GM19025 (cell line): ENCODE results near the gene ADSS2.

Experiments
- ATAC-seq: cut with Tn5 transposase; IDR thresholded peaks from one replicate; pipeline ENCODE4 v1.9.1; 2021; ENCODE audit warnings: mild to moderate bottlenecking, low read depth, moderate library complexity; ENCODE audit not compliant: unreplicated experiment

ADSS2 gene

GRCh38 chr1:244447024-244447423 lies 4.7 kb downstream of the ADSS2 start:
- no peak for ATAC-seq

- ATAC-seq, result no peak
Measured at GRCh38 chr1:244445320-244446181, 6.2 kb downstream of the ADSS2 start.

- no peak for ATAC-seq
Measured at GRCh38 chr1:244444854-244445253, 6.9 kb downstream of the ADSS2 start.

- ATAC-seq, result no peak
Measured at GRCh38 chr1:244442850-244443249, 8.9 kb downstream of the ADSS2 start.

DNA sequence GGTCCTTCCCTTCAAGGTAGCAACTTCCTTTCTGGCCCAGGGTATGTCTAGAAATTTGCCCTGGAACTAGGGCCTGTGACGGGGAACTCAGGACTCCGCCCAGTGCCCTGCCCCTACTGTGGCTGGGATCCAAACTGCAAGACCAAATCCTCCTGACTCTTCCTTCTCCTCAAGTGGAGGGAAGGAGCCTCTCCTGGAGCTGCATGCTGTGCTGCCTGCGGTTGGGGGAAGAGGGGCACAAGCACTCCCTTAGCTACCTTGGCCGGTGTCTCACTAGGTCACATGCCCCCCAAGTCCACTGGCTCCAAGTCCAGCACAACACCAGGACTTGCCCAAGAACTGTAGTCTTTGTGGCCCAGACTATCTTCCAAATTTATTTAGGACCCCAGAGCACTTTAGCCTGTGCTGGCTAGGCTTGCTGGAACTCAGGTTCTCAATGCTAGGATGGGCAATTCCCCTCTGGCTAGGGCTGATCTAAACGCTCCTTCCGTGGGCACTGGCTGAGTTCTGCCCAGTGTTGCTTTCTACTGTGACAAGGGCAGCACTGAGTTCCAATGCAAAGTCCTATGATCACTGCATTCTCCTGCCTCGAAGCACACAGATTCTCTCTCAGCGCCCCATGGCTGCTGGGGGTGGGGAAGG lies 12.2 kb downstream of the ADSS2 start:
- no peak for ATAC-seq

DNA sequence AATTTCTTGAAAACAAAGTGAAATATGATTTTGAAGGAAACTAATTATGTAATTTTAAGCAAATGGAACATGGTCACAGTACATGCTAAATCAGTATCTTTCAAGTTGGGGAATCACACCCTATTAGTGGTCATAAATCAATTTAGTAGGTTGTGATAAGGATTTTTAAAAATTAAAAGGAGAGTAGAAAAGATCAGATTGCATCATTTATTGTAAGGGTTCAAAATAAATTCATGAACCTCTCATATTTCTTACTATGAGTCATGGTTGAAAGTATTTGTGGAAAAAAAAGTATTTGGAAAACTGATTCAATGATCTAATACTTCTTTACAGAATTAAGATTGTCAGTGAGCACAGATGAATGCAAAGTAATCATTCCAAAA lies 14.6 kb downstream of the ADSS2 start:
- ATAC-seq, result no peak

GRCh38 chr1:244436336-244437085 lies 15.2 kb downstream of the ADSS2 start:
- no peak for ATAC-seq

- no peak for ATAC-seq
Measured at GRCh38 chr1:244435562-244436205, 16.0 kb downstream of the ADSS2 start.

- no peak for ATAC-seq
Measured at GRCh38 chr1:244431166-244431565, 20.5 kb downstream of the ADSS2 start.

- ATAC-seq, result no peak
Measured at GRCh38 chr1:244429818-244430217, 21.9 kb downstream of the ADSS2 start.

DNA sequence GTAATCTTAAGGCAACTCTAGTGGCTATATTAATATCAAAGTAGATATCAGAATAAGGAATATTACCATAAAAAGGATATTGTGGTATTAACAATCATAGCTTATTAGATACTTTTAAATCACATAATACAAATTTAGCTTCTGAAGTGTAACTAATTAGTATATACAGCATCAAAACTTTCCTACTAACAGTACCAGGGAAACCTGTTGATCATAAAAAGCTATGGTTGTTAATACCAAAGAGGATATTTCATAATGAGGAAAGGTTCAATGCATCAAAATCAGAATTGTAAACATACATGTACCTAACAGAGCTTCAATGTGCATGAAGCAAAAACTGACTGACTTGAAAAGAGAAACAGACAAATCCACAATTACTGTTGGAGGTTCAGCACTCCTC lies 24.1 kb downstream of the ADSS2 start:
- no peak for ATAC-seq

DNA sequence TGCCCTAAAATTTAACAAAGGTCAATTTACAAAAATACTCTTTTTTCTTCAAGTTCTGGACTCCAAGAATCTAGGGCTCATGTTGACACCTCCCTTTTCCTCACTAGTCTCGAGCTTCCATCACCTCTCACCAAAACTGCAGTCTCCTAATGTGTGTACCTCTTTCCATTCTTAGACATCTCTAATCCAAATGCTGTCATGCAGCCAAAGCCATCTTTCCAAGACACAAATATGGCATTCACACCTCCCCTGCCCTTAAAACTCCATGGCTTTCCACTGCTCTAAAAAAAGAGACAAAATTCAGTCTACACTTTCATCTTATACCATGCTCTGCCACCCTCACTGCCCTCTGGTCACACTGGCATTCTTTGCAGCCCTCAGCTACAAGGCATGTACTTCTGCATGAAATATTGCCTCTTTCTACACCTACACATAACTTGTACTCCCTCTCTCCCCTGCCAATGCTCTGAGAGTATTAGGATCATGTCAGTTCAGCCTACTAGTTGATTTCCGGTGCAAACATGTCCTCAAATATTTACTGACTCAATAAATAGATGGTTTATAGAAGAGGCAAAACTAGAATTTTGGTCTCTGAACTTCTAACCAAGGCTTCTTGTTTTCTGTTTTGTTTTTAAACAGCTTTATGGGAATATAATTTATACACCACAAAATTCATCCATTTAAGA lies 26.9 kb downstream of the ADSS2 start:
- no peak for ATAC-seq

DNA sequence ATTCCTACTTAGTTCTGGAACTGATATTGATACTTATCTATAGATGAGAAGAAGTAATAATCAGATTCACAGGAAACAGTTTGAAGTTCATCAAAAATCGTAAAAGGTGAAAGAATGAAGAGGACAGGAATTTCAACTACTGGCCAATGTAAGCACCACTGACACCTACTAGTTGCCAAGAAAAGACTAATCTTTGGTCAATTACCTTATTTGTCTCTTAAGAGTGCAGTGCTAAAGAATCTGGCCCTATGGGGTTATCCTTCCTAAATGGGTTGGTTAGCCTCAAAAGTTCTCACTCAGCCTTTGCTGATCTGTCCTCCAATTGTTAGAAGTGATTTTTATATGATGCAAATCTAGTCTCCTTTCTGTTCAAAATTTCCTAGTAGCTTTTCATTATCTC lies 29.5 kb downstream of the ADSS2 start:
- no peak for ATAC-seq

- ATAC-seq, result no peak
Measured at GRCh38 chr1:244419024-244419423, 32.7 kb downstream of the ADSS2 start.

GRCh38 chr1:244414543-244414942 lies 37.2 kb downstream of the ADSS2 start:
- no peak for ATAC-seq

DNA sequence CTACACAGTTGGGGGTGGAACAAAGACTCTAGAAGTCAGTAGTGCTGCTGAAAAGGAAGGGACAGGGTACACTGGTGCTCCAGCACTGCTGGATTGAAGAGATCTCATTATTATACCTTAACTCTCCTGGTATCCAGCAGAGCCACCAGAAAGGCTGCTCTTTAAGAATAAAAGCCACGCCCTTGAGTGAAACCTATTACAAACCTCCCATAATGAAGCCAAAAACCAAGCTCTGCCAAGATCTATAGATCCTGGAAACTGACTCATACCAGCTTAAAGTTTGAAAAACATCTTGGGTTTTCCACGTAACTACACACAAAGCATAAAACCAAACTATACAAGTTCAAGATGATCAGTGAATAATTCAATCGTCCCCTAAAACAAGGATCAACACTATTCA lies 38.0 kb downstream of the ADSS2 start:
- ATAC-seq, result no peak

- ATAC-seq, result no peak
Measured at GRCh38 chr1:244412176-244412575, 39.5 kb downstream of the ADSS2 start.

GRCh38 chr1:244409701-244410100 lies 42.0 kb downstream of the ADSS2 start:
- ATAC-seq, result peak; percentile 86

DNA sequence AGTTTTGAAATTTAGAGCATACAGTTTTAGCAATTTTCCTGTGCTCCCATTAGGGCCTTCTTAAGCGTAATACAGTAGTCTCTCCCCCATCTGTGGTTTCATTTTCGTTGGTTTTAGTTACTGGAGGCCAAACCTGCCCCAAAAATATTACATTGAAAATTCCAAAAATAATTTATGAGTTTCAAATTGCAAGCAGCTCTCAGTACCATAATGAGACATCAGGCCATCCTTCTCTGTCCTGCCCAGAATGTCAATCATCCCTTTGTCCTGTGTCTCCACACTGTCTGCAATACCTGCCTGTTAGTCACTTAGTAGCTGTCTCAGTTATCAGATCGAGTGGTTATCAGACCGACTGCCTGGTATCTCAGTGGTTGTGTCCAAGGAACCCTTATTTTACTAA lies 45.4 kb downstream of the ADSS2 start:
- peak; percentile 75 for ATAC-seq

DNA sequence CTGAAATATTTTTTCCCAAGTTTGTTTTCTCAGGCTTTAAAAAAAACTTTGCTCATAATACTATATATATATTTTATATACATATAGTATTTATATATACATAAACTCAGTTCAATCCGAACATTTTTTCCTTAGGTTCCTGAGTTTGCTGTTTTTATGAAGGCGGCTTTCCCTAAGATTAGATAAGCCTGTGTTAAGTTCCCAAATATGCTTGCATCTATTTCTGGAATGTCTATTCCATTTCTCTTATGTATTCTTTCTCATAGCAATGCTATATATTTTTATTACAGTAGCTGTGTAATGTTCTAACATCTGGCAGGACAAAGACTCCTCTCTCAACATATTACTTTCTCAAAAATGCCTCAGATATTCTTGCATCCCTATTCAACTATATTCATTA lies 45.9 kb downstream of the ADSS2 start:
- no peak for ATAC-seq
